HepG2 (cell line): ENCODE measurements around the gene KCNB1. TPM values are rescaled to one million over a fixed set of nuclear protein-coding genes. Genes with fewer than 3 reads are reported as not detected.
A peak's percentile ranks its signal among the peaks of the same experiment; 100 is the strongest.

Source experiments
- AKAP8 ChIP-seq: sonication (generic); formaldehyde crosslinking; IDR thresholded peaks from 2 replicates; pipeline ENCODE4 v1.5.1; 2020; ENCODE audit warnings: mild to moderate bottlenecking, missing genetic modification reagents
- CBFB ChIP-seq: sonication (generic); formaldehyde crosslinking; IDR thresholded peaks from 2 replicates; pipeline ENCODE4 v1.4.0; 2020; ENCODE audit warnings: missing genetic modification reagents
- KDM5A ChIP-seq: fragments of 200-600 bp; sonication (generic); IDR thresholded peaks from 2 replicates; pipeline ENCODE4 v1.7.0; 2018; ENCODE audit warnings: antibody characterized with exemption, mild to moderate bottlenecking, low read length, borderline replicate concordance
- MIER2 ChIP-seq: IDR thresholded peaks from 2 replicates; pipeline ENCODE4 v1.6.1; 2016; ENCODE audit warnings: missing biosample characterization, missing genetic modification reagents
- SAP130 ChIP-seq: IDR thresholded peaks from 2 replicates; pipeline ENCODE4 v1.6.1; 2016; ENCODE audit warnings: low read depth
- SKI ChIP-seq: fragments of 450-650 bp; IDR thresholded peaks from one replicate; pipeline ENCODE4 v1.6.1; 2018; ENCODE audit warnings: mild to moderate bottlenecking; ENCODE audit not compliant: partially characterized antibody
- ZNF12 ChIP-seq: sonication (generic); formaldehyde crosslinking; IDR thresholded peaks from 2 replicates; pipeline ENCODE4 v1.5.0; 2020; ENCODE audit warnings: missing genetic modification reagents
- ZNF274 ChIP-seq: sonication (generic); formaldehyde crosslinking; IDR thresholded peaks from 2 replicates; pipeline ENCODE4 v1.5.1; 2020; ENCODE audit warnings: mild to moderate bottlenecking, missing genetic modification reagents
- ZNF331 ChIP-seq: sonication (generic); formaldehyde crosslinking; IDR thresholded peaks from 2 replicates; pipeline ENCODE4 v1.4.0; 2020; ENCODE audit warnings: missing genetic modification reagents
- polyA plus RNA-seq, 8 experiments: library from polyadenylated mRNA; depleted of rRNA in 3 of 8; stranded (reverse) in 7 of 8; unstranded in 1 of 8; fragments of >200 nt; fragmentation: Illumina TruSeq in 4 of 8; extraction: Trizol in 4 of 8; gene quantifications; 2 replicates each; pipeline versions ENCODE4 v1.2.1 to v1.2.3, GENCODE V29; 2011 to 2016; ENCODE audit warnings: low read depth in 4 of 8, missing spikeins in 1 of 8, mixed read lengths in 1 of 8; ENCODE audit not compliant: insufficient read depth in 1 of 8
- total RNA-seq, 5 experiments: library from RNA; depleted of rRNA; stranded (reverse); fragments of >200 nt; fragmentation: Illumina TruSeq; extraction: Trizol; gene quantifications; 2 replicates each; pipeline ENCODE4 v1.2.3, GENCODE V29; 2016; ENCODE audit warnings: low read depth in 1 of 5
- TF ChIP-seq, protein P1 (sequence below), 2 experiments: sonication (generic) in 1 of 2; formaldehyde crosslinking in 1 of 2; IDR thresholded peaks; 2 replicates each; pipeline versions ENCODE4 v1.4.0 to v1.6.1; 2016 to 2020; ENCODE audit warnings: borderline replicate concordance in 1 of 2, low read depth in 1 of 2, mild to moderate bottlenecking in 1 of 2, missing genetic modification reagents in 1 of 2
- TF ChIP-seq, protein P2 (sequence below): sonication (generic); formaldehyde crosslinking; IDR thresholded peaks from 2 replicates; pipeline ENCODE4 v1.5.0; 2020; ENCODE audit warnings: mild to moderate bottlenecking, missing genetic modification reagents, borderline replicate concordance
- TF ChIP-seq, protein P3 (sequence below): sonication (generic); formaldehyde crosslinking; IDR thresholded peaks from 2 replicates; pipeline ENCODE4 v1.4.0; 2020; ENCODE audit warnings: missing genetic modification reagents
- TF ChIP-seq, protein P4 (sequence below): sonication (generic); formaldehyde crosslinking; IDR thresholded peaks from 2 replicates; pipeline ENCODE4 v1.4.0; 2020; ENCODE audit warnings: missing genetic modification reagents

Gene KCNB1
- total and polyA plus RNA-seq, 2 of the 13 experiments (the other 11 are each of a cell fraction or from before 2014, with no cell fraction given), result 0.02 TPM; not detected in 1

DNA sequence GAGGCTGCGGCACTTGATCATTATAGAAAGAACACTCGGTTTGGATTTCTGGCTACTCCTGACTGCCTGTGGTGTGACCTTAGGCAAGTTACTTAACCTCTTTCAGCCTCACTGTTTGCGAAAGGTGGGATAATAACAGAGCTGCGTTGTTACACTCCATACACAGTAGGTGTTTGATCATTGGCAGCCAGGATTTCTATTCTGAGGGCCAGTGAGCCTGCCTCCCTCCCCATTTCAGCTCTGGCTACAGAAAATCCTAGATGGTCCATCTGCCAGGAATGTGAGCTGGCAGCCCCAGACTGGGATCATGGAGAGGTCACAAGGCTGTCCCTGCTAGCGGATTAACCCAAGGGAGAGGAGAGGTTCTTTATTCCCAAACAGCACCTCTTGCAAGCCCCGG, 2.7 kb downstream of the KCNB1 start (continued):
- TF ChIP-seq, protein P1, sequence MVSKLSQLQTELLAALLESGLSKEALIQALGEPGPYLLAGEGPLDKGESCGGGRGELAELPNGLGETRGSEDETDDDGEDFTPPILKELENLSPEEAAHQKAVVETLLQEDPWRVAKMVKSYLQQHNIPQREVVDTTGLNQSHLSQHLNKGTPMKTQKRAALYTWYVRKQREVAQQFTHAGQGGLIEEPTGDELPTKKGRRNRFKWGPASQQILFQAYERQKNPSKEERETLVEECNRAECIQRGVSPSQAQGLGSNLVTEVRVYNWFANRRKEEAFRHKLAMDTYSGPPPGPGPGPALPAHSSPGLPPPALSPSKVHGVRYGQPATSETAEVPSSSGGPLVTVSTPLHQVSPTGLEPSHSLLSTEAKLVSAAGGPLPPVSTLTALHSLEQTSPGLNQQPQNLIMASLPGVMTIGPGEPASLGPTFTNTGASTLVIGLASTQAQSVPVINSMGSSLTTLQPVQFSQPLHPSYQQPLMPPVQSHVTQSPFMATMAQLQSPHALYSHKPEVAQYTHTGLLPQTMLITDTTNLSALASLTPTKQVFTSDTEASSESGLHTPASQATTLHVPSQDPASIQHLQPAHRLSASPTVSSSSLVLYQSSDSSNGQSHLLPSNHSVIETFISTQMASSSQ (IDR thresholded peaks at IDR 0.05; ENCODE audit: low read depth), result no peak
- TF ChIP-seq, protein P1 (CRISPR knock-in tag; IDR thresholded peaks at IDR 0.05; ENCODE audit: borderline replicate concordance), result peak; percentile 19; the same call in 1 of the 2 replicates
- TF ChIP-seq, protein P2, sequence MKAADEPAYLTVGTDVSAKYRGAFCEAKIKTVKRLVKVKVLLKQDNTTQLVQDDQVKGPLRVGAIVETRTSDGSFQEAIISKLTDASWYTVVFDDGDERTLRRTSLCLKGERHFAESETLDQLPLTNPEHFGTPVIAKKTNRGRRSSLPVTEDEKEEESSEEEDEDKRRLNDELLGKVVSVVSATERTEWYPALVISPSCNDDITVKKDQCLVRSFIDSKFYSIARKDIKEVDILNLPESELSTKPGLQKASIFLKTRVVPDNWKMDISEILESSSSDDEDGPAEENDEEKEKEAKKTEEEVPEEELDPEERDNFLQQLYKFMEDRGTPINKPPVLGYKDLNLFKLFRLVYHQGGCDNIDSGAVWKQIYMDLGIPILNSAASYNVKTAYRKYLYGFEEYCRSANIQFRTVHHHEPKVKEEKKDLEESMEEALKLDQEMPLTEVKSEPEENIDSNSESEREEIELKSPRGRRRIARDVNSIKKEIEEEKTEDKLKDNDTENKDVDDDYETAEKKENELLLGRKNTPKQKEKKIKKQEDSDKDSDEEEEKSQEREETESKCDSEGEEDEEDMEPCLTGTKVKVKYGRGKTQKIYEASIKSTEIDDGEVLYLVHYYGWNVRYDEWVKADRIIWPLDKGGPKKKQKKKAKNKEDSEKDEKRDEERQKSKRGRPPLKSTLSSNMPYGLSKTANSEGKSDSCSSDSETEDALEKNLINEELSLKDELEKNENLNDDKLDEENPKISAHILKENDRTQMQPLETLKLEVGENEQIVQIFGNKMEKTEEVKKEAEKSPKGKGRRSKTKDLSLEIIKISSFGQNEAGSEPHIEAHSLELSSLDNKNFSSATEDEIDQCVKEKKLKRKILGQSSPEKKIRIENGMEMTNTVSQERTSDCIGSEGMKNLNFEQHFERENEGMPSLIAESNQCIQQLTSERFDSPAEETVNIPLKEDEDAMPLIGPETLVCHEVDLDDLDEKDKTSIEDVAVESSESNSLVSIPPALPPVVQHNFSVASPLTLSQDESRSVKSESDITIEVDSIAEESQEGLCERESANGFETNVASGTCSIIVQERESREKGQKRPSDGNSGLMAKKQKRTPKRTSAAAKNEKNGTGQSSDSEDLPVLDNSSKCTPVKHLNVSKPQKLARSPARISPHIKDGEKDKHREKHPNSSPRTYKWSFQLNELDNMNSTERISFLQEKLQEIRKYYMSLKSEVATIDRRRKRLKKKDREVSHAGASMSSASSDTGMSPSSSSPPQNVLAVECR (CRISPR knock-in tag), result no peak
- TF ChIP-seq, protein P3, sequence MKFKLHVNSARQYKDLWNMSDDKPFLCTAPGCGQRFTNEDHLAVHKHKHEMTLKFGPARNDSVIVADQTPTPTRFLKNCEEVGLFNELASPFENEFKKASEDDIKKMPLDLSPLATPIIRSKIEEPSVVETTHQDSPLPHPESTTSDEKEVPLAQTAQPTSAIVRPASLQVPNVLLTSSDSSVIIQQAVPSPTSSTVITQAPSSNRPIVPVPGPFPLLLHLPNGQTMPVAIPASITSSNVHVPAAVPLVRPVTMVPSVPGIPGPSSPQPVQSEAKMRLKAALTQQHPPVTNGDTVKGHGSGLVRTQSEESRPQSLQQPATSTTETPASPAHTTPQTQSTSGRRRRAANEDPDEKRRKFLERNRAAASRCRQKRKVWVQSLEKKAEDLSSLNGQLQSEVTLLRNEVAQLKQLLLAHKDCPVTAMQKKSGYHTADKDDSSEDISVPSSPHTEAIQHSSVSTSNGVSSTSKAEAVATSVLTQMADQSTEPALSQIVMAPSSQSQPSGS (CRISPR knock-in tag), result no peak
- TF ChIP-seq KDM5A (no peak), SKI (no peak), AKAP8 (CRISPR knock-in tag) (no peak), CBFB (CRISPR knock-in tag) (0 out of 2 replicates have a peak, but pooled peaks have one; percentile 34), ZNF331 (peak; percentile 47; the same call in 1 of the 2 replicates), ZNF274 (CRISPR knock-in tag) (no peak), MIER2 (peak; percentile 83), ZNF12 (CRISPR knock-in tag) (no peak), SAP130 (CRISPR knock-in tag) (no peak; the same call in 1 of the 2 replicates)
- TF ChIP-seq, protein P4, sequence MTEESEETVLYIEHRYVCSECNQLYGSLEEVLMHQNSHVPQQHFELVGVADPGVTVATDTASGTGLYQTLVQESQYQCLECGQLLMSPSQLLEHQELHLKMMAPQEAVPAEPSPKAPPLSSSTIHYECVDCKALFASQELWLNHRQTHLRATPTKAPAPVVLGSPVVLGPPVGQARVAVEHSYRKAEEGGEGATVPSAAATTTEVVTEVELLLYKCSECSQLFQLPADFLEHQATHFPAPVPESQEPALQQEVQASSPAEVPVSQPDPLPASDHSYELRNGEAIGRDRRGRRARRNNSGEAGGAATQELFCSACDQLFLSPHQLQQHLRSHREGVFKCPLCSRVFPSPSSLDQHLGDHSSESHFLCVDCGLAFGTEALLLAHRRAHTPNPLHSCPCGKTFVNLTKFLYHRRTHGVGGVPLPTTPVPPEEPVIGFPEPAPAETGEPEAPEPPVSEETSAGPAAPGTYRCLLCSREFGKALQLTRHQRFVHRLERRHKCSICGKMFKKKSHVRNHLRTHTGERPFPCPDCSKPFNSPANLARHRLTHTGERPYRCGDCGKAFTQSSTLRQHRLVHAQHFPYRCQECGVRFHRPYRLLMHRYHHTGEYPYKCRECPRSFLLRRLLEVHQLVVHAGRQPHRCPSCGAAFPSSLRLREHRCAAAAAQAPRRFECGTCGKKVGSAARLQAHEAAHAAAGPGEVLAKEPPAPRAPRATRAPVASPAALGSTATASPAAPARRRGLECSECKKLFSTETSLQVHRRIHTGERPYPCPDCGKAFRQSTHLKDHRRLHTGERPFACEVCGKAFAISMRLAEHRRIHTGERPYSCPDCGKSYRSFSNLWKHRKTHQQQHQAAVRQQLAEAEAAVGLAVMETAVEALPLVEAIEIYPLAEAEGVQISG (CRISPR knock-in tag), result 0 out of 2 replicates have a peak, but pooled peaks have one; percentile 15
